ENCODE data around the gene FRMD5. TPM values are rescaled to one million over a fixed set of nuclear protein-coding genes. Genes with fewer than 3 reads are reported as not detected.

The FRMD5 gene
- polyA plus RNA-seq, 1 donor from 2014 or later = 25.8 TPM

DNA sequence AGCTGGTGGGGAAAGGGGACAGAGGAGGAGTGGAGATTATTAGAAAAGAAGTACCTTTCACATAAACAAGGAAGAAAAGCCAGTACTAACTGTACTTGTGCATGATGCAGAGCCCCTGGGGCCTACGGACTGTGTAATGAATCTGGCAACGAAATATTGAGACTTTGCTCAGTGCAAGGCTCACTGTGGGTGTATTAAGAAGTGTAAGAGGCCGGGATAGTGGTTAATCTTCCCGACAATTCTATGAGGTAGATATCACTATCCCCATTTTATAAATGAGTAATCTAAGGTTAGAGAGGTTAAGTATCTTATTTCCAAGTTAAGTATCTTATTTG lies 278.8 kb downstream of the FRMD5 start:
- TF ChIP-seq SMC3 (conservative IDR thresholded peaks at IDR 0.05; ENCODE audit: poor library complexity) (no peak), TAF1 (IDR thresholded peaks at IDR 0.05; ENCODE audit: low read depth) (no peak), EP300 (conservative IDR thresholded peaks at IDR 0.05; ENCODE audit: poor library complexity, severe bottlenecking) (no peak), MXI1 (conservative IDR thresholded peaks at IDR 0.05; ENCODE audit: poor library complexity, severe bottlenecking) (no peak), EZH2 (IDR thresholded peaks at IDR 0.05; ENCODE audit: borderline replicate concordance, insufficient read depth, low read length, poor library complexity, severe bottlenecking) (no peak), RAD21 (conservative IDR thresholded peaks at IDR 0.05) (no peak)
- TF ChIP-seq, protein P1, sequence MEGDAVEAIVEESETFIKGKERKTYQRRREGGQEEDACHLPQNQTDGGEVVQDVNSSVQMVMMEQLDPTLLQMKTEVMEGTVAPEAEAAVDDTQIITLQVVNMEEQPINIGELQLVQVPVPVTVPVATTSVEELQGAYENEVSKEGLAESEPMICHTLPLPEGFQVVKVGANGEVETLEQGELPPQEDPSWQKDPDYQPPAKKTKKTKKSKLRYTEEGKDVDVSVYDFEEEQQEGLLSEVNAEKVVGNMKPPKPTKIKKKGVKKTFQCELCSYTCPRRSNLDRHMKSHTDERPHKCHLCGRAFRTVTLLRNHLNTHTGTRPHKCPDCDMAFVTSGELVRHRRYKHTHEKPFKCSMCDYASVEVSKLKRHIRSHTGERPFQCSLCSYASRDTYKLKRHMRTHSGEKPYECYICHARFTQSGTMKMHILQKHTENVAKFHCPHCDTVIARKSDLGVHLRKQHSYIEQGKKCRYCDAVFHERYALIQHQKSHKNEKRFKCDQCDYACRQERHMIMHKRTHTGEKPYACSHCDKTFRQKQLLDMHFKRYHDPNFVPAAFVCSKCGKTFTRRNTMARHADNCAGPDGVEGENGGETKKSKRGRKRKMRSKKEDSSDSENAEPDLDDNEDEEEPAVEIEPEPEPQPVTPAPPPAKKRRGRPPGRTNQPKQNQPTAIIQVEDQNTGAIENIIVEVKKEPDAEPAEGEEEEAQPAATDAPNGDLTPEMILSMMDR (IDR thresholded peaks at IDR 0.05; ENCODE audit: poor library complexity, severe bottlenecking) = no peak
- TF ChIP-seq, protein P2, sequence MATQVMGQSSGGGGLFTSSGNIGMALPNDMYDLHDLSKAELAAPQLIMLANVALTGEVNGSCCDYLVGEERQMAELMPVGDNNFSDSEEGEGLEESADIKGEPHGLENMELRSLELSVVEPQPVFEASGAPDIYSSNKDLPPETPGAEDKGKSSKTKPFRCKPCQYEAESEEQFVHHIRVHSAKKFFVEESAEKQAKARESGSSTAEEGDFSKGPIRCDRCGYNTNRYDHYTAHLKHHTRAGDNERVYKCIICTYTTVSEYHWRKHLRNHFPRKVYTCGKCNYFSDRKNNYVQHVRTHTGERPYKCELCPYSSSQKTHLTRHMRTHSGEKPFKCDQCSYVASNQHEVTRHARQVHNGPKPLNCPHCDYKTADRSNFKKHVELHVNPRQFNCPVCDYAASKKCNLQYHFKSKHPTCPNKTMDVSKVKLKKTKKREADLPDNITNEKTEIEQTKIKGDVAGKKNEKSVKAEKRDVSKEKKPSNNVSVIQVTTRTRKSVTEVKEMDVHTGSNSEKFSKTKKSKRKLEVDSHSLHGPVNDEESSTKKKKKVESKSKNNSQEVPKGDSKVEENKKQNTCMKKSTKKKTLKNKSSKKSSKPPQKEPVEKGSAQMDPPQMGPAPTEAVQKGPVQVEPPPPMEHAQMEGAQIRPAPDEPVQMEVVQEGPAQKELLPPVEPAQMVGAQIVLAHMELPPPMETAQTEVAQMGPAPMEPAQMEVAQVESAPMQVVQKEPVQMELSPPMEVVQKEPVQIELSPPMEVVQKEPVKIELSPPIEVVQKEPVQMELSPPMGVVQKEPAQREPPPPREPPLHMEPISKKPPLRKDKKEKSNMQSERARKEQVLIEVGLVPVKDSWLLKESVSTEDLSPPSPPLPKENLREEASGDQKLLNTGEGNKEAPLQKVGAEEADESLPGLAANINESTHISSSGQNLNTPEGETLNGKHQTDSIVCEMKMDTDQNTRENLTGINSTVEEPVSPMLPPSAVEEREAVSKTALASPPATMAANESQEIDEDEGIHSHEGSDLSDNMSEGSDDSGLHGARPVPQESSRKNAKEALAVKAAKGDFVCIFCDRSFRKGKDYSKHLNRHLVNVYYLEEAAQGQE (IDR thresholded peaks at IDR 0.05; ENCODE audit: borderline replicate concordance) = no peak
- no peak overlapping the region for H3K27ac ChIP-seq (ENCODE audit: low read length)
- no peaks in the 10 kb centered on the region for H3K79me2 ChIP-seq (replicated peaks; ENCODE audit: insufficient read depth, low read length)
- H3K9me3 ChIP-seq (ENCODE audit: low read length) = no peaks in the 10 kb centered on the region
- no peak overlapping the region for H3K4me2 ChIP-seq (ENCODE audit: low read length)
- H3K9ac ChIP-seq (ENCODE audit: low read length) = no peak overlapping the region
- H2AFZ ChIP-seq (ENCODE audit: low read depth, low read length) = no peak overlapping the region
- H3K36me3 ChIP-seq (ENCODE audit: insufficient read depth, low read length) = peaks cover 4% of the 10 kb centered on the region
- no peak overlapping the region for H3K4me3 ChIP-seq (ENCODE audit: low read length)
- no peaks in the 10 kb centered on the region for H3K27me3 ChIP-seq (ENCODE audit: insufficient read depth, low read depth, low read length)
- H3K9me2 ChIP-seq (ENCODE audit: insufficient read depth, low read length) = no peaks in the 10 kb centered on the region
- H4K20me1 ChIP-seq (ENCODE audit: insufficient read depth) = no peaks in the 10 kb centered on the region
- H3F3A ChIP-seq (ENCODE audit: insufficient read depth, low read length, poor library complexity, severe bottlenecking) = no peaks in the 10 kb centered on the region

DNA sequence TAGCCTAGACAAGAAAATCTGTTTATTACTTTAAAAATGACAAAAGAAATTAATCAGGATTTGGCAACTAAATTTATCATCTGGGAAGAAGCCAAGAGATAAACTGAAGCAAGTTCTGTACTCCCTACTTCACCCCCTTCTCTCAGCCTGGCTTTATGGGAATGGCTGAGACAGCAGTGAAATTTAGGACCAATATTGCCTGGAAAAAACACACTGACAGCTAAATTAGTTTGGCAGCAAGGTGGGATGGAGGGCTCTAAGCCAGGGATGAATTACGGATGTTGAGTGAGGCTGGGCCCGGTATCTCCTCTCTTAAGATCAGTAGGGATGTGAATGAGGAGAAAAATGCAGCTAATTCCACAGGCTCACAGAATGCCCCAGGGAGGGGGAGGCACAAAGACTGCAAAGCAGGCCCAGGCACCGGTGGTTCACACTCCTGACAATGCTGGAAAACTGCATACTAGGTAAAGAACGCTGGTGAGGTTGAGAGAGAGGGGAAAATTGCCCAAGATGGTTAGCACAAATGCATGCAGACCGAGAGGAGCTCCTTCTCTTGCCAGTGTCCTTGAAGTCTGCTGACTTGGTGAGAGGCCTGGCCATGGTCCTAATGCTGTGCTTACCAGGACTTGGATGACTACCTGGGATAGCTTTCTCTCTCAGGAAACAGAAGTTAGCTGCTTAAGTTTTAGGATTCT lies 279.3 kb downstream of the FRMD5 start:
- no peak overlapping the region for H3K9ac ChIP-seq (ENCODE audit: low read length)
- H3K79me2 ChIP-seq (replicated peaks; ENCODE audit: insufficient read depth, low read length) = no peaks in the 10 kb centered on the region
- H2AFZ ChIP-seq (ENCODE audit: low read depth, low read length) = no peak overlapping the region
- H3K4me3 ChIP-seq (ENCODE audit: low read length) = no peak overlapping the region
- TF ChIP-seq POLR2AphosphoS5 (IDR thresholded peaks at IDR 0.05) (no peak), SMC3 (conservative IDR thresholded peaks at IDR 0.05; ENCODE audit: poor library complexity) (no peak), RAD21 (conservative IDR thresholded peaks at IDR 0.05) (no peak), EZH2 (IDR thresholded peaks at IDR 0.05; ENCODE audit: borderline replicate concordance, insufficient read depth, low read length, poor library complexity, severe bottlenecking) (no peak), TAF1 (IDR thresholded peaks at IDR 0.05; ENCODE audit: low read depth) (no peak), MXI1 (conservative IDR thresholded peaks at IDR 0.05; ENCODE audit: poor library complexity, severe bottlenecking) (no peak), EP300 (conservative IDR thresholded peaks at IDR 0.05; ENCODE audit: poor library complexity, severe bottlenecking) (no peak)
- TF ChIP-seq, protein P1 (IDR thresholded peaks at IDR 0.05; ENCODE audit: poor library complexity, severe bottlenecking) = no peak
- TF ChIP-seq, protein P2 (IDR thresholded peaks at IDR 0.05; ENCODE audit: borderline replicate concordance) = no peak
- no peaks in the 10 kb centered on the region for H3F3A ChIP-seq (ENCODE audit: insufficient read depth, low read length, poor library complexity, severe bottlenecking)
- no peaks in the 10 kb centered on the region for H3K9me2 ChIP-seq (ENCODE audit: insufficient read depth, low read length)
- no peaks in the 10 kb centered on the region for H4K20me1 ChIP-seq (ENCODE audit: insufficient read depth)
- no peaks in the 10 kb centered on the region for H3K27me3 ChIP-seq (ENCODE audit: insufficient read depth, low read depth, low read length)
- H3K27ac ChIP-seq (ENCODE audit: low read length) = no peak overlapping the region
- H3K36me3 ChIP-seq (ENCODE audit: insufficient read depth, low read length) = peaks cover 4% of the 10 kb centered on the region
- H3K4me2 ChIP-seq (ENCODE audit: low read length) = no peak overlapping the region
- no peaks in the 10 kb centered on the region for H3K9me3 ChIP-seq (ENCODE audit: low read length)

All from neural cell (in vitro differentiated cells).